Fibroblast of lung (primary cell): Measurements from ENCODE around the gene NKX6-2.

Experiments used
- CTCF ChIP-seq, 2 donors: IDR thresholded peaks in 1 of 2; conservative IDR thresholded peaks in 1 of 2; 1 replicate in 1 of 2; 2 replicates in 1 of 2; pipeline ENCODE4 v1.5.1; 2011 to 2012; ENCODE audit warnings: low read length in 2 of 2, control low read depth in 1 of 2, inconsistent platforms in 1 of 2, low read depth in 1 of 2, mild to moderate bottlenecking in 1 of 2
- EZH2 ChIP-seq: IDR thresholded peaks from 2 replicates; pipeline ENCODE4 v1.5.1; 2012; ENCODE audit warnings: low read length, control low read depth, mild to moderate bottlenecking; ENCODE audit errors: missing control alignments

- TF ChIP-seq CTCF (conservative IDR thresholded peaks at IDR 0.05 in 1 of 2, IDR thresholded peaks at IDR 0.05 in 1 of 2; ENCODE audit: low read depth in 1 of 2, low read length in 2 of 2) (no peak), EZH2 (no peak)
Observed at GRCh38 chr10:132827423-132827789, 41.5 kb upstream of the NKX6-2 start.
